NCI-H460 (cell line): ENCODE data around the gene FAM229B. TPM values are rescaled to one million over a fixed set of nuclear protein-coding genes. Genes with fewer than 3 reads are reported as not detected.
A peak's percentile ranks its signal among the peaks of the same experiment; 100 is the strongest.
"Not testable (repeated sequence)": the region's sequence is repeated elsewhere in the genome, so short reads cannot be mapped to it uniquely, and the experiment has no call there.

Experiments used
- DNase-seq: peaks from one replicate; pipeline ENCODE4 v3.0.0-alpha.2; 2016; ENCODE audit warnings: low read depth; ENCODE audit errors: extremely low read depth
- polyA plus RNA-seq: library from polyadenylated mRNA; depleted of rRNA; stranded (reverse); fragments of >200 nt; gene quantifications from 2 replicates; pipeline ENCODE4 v1.2.3, GENCODE V29; 2014; cell fraction: nucleus; rRNA removed
- total RNA-seq: library from RNA; depleted of rRNA; stranded (reverse); fragments of >200 nt; shearing (Covaris generic); gene quantifications from 2 replicates; pipeline ENCODE4 v1.2.3, GENCODE V29; 2014; rRNA removed

The FAM229B gene
- 3.3 and 4.5 TPM in 2 replicates for total RNA-seq
- 0.12 and 0.49 TPM in 2 replicates for polyA plus RNA-seq

- peak; percentile 88 for DNase-seq
Measured at GRCh38 chr6:112087136-112087911, at the start of gene FAM229B, which contains the start of gene TUBE1. Gene FAM229B, plus strand, starts transcription at chr6:112087591. Its CDS starts 11,693 bp downstream, at chr6:112099284. Gene TUBE1, minus strand, starts transcription at chr6:112087482. Its CDS starts 48 bp downstream, at chr6:112087434.

GRCh38 chr6:112037783-112038216, 49.6 kb upstream of the FAM229B start:
- DNase-seq: no peak

- DNase-seq: no peak
Measured at GRCh38 chr6:112038268-112038667, 49.1 kb upstream of the FAM229B start.

- no peak for DNase-seq
Measured at GRCh38 chr6:112038756-112039430, 48.5 kb upstream of the FAM229B start.

- DNase-seq: no peak
Measured at GRCh38 chr6:112039431-112039770, 48.0 kb upstream of the FAM229B start.

- DNase-seq: no peak
Measured at GRCh38 chr6:112040956-112041355, 46.4 kb upstream of the FAM229B start.

- no peak for DNase-seq
Measured at GRCh38 chr6:112041535-112041934, 45.9 kb upstream of the FAM229B start.

GRCh38 chr6:112043032-112044007, 44.1 kb upstream of the FAM229B start:
- DNase-seq: peak; percentile 77

- no peak for DNase-seq
Measured at GRCh38 chr6:112044196-112044595, 43.2 kb upstream of the FAM229B start.

- DNase-seq: no peak
Measured at GRCh38 chr6:112044856-112045255, 42.5 kb upstream of the FAM229B start.

GRCh38 chr6:112047523-112047922, 39.9 kb upstream of the FAM229B start:
- not testable (repeated sequence) for DNase-seq

GRCh38 chr6:112049026-112049799, 38.2 kb upstream of the FAM229B start:
- DNase-seq: no peak

GRCh38 chr6:112049996-112050395, 37.4 kb upstream of the FAM229B start:
- no peak for DNase-seq

- no peak for DNase-seq
Measured at GRCh38 chr6:112050429-112050828, 37.0 kb upstream of the FAM229B start.

GRCh38 chr6:112051251-112051740, 36.1 kb upstream of the FAM229B start:
- DNase-seq: not testable (repeated sequence)

- DNase-seq: no peak
Measured at GRCh38 chr6:112054001-112054400, 33.4 kb upstream of the FAM229B start, which contains the start of gene CCN6. Gene CCN6, plus strand, starts transcription at chr6:112054104. Its CDS starts 254 bp downstream, at chr6:112054358.

- no peak for DNase-seq
Measured at GRCh38 chr6:112054555-112055190, 32.7 kb upstream of the FAM229B start.

- DNase-seq: no peak
Measured at GRCh38 chr6:112058243-112059032, 29.0 kb upstream of the FAM229B start.
